GM18508 (cell line): ENCODE data around the gene STARD10.
"Not testable (repeated sequence)": the region's sequence is repeated elsewhere in the genome, so short reads cannot be mapped to it uniquely, and the experiment has no call there.

Source experiments
- ATAC-seq: cut with Tn5 transposase; IDR thresholded peaks from one replicate; pipeline ENCODE4 v1.9.1; 2021; ENCODE audit warnings: moderate number of reproducible peaks; ENCODE audit not compliant: insufficient read depth, unreplicated experiment

The STARD10 gene

DNA sequence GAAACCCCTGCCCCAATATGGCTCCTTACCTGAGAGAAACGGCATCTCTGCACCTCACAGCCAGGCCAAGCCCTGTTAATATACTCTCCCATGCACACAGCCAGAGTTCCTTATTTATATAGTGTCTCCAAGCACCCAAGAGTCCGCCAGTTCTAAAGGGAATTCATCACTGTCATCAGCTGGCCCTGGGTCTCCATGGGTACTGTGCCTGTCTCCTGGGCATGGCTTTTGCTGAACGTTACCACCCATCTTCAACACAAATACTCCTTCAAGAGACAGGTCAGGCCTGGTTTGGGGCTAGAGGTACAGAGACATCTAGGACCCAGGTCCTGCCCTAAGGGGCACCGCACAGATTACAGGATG, 18.7 kb upstream of the STARD10 start:
- no peak for ATAC-seq

DNA sequence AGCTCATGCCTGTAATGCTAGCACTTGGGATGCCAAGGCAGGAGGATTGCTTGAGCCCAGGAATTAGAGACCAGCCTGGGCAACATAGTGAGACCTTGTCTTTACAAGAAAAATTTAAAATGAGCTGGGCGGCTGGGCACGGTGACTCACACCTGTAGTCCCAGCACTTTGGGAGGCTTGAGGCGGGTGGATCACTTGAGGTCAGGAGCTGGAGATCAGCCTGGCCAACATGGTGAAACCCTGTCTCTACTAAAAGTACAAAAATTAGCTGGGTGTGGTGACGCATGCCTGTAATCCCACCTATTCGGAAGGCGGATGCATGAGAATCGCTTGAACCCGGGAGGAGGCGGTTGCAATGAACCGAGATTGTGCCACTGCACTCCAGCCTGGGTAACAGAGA, 17.8 kb upstream of the STARD10 start:
- ATAC-seq, result not testable (repeated sequence)

DNA sequence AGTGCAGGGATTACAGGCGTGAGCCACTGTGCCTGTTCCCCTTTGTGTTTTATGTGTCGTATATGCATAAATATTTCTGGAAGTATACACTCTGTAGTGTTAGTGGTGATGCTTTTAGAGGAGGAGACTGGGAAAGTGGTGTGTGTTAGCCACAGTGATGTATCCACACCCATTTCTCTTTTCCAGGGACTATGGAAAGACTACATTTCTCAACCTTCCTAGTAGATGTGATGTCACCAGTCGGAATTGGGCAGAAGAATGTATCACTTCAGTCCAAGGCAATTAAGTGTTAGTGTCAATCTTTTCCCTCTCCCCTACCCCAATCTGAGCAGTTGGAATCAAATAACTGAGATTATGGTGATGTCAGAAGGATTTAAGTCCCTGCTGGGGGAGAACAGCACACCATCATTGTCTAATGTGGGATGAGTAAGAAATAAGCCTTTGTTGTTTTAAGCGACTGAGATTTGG, 14.5 kb upstream of the STARD10 start:
- no peak for ATAC-seq

DNA sequence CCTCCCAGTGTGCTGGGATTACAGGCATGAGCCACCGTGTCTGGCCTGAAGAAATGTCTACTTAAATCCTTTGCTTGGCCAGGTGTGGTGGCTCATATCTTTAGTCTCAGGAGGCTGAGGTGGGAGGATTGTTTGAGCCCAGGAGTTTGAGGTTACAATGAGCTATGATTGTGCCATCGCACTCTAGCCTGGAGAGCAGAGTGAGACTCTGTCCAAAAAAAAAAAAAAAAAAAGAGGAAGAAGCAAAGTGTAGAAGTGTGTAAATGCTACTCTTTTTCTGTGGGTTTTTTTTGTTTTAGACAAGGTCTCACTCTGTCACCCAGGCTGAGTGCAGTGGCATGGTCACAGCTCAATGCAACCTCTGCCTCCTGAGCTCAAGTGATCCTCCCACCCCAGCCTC, 13.9 kb upstream of the STARD10 start:
- no peak for ATAC-seq

DNA sequence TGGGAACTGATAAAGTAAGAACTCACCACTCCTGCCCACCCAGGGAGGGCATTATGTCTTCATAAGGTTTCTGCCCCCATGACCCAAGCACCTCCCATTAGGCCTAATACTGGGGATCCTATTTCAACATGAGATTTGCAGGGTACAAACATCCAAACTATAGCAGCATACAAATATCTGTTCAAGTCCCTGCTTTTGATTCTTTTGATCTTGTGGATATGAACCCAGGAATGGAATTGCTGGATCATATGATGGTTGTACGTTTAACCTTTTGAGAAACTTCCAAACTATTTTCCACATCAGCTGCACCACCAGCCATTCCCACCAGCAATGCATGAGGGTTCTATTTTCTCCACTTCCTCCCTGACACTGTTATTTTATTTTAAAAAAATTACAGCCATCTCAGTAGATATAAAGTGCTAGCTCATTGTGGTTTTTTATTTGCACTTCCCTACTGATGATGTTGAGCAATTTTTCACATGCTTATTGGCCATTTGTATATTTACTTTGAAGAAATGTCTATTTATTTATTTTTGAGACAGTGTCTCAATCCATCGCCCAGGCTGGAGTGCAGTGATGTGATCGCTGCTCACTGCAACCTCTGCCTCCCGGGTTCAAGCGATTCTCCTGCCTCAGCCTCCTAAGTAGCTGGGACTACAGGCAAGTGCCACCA, 13.3 kb upstream of the STARD10 start:
- no peak for ATAC-seq

DNA sequence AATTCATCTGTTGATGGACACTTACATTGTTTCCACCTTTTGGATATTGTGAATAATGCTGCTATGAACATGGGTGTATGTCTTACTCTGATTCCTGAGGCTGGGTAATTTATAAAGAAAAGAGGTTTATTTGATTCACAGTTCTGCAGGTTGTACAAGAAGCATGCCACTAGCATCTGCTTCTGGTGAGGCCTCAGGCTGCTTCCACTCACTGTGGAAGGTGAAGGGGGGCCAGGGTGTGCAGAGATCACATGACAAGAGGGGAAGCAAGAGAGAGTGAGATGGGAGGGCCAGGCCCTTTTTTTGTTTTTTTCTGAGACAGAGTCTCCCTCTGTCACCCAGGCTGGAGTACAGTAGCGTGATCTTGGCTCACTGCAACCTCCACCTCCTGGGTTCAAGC, 12.5 kb upstream of the STARD10 start:
- ATAC-seq, result not testable (repeated sequence)

DNA sequence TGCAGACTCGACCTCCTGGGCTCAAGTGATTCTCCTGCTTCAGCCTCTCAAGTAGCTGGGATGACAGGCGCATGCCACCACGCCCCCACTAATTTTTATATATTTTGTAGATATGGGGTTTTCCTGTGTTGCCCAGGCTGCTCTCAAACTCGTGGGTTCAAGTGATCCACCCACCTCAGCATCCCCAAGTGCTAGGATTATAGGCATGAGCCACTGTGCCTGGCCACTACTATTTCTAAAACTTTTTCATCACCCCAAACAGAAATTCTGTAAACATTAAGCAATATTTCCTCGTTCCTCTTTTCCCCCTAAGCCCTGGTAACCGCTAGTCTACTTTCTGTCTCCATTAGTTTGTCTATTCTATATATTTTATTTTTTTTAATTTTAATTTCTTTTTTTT, 11.4 kb upstream of the STARD10 start:
- ATAC-seq, result no peak

DNA sequence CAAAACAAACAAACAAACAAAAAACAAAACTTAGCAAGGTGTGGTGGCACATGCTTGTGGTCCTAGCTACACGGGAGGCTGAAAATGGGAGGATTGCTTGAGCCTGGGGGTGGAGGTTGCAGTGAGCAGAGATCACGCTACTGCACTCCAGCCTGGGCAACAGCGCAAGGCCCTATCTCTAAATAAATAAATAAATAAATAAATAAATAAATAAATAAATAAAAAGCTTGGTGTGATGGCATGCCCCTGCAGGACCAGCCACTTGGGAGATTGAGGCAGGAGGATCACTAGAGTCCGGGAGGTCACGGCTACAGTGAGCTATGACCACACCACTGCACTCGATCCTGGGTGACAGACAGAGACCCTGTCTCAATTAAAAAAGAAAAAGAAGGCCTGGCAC, 9.0 kb upstream of the STARD10 start:
- ATAC-seq, result no peak

DNA sequence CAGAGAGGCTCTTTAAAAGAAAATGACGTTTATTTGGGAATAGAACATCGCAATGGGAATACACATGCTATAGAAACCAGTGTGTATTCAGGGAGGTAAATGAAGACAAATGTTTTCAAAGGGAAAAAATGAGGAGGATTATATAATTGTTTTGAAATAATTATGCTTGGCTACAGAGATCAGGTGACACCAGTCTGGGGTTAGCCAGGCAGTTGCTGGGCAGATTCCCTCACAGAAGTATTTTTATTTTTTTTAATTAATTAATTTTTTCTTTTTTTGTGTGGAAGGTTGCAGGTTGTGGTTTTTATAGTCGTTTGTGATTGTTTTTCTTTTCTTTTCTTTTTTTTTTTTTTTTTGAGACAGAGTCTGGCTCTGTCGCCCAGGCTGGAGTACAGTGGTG, 5.6 kb upstream of the STARD10 start:
- no peak for ATAC-seq

DNA sequence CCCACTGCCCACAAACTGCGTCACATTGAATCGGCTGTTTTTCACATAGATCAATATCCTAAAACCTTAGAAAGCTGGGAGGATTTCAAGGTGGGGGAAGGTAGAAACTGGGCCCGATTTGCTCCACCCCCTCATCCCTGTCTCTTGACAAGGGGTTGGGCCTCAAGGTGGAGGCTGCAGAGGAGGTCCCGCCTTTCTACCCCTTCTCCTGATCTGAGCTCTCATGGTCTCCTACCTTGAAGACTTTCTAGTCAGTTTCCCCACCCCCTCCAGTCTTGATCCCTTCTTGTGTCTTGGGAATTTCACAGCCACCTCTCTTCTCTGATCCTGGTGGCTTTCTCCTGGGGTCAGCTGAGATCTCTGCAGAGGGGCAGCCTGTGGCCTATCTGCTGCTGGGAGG, 4.5 kb upstream of the STARD10 start:
- ATAC-seq, result no peak

DNA sequence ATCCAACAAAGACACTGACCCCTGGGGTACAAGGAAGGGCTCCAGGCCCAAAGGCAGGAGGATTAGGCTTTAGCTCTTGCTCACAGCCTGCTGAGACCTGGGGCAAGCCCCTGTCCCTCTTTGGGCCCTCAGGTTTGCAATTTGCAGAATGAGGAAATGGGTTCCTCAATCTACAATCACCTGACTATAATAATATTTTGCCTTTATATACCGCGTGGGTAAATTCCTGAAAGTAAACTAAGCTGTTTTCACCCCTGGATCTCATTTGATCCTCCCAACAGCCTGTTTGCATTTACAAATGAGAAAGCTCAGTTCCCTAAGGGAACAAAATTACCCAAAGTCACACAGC, 797 bp downstream of the STARD10 start:
- no peak for ATAC-seq

DNA sequence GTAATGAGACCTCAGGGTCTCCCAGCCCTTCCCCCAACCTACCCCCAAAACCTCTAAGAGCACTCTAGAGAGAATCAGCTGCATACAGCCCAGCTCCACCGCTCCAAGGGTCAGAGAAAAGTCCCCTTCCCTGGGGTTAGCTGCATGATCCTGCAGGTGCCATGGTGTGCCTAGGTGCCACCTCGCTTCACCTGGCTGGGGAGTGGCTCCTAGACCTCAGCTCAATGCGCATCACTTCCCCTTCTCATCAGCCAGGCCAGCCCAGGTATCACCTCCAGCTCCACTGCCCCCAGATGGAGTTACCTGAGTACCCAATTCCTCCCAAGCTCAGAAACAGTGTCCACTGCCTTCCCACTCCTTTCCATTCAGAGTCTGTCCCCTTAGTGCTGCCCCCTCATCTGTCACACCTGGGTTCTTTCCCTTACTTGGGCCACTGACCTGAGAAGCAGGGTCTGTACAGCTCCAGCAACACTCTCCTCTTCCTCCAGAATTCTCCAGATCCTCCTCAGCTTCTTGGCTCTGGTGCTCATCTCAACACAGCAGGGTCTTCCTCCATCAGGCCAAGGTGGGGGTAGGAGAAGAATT, 1.3 kb downstream of the STARD10 start:
- ATAC-seq, result no peak

DNA sequence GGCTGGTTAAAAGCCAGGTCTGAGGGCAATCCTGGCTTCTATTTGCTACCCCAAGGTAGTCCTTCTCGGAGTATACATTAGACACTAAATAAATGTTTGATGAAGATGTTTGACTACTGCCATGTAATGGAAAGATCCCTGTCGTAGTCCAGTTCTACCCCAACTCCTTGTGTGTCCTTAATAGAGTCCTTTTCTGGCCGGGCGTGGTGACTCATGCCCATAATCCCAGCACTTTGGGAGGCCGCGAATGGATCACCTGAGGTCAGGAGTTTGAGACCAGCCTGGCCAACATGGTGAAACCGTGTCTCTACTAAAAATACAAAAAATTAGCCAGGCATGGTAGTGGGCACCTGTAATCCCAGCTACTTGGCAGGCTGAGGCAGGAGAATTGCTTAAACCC, 2.6 kb downstream of the STARD10 start:
- not testable (repeated sequence) for ATAC-seq

DNA sequence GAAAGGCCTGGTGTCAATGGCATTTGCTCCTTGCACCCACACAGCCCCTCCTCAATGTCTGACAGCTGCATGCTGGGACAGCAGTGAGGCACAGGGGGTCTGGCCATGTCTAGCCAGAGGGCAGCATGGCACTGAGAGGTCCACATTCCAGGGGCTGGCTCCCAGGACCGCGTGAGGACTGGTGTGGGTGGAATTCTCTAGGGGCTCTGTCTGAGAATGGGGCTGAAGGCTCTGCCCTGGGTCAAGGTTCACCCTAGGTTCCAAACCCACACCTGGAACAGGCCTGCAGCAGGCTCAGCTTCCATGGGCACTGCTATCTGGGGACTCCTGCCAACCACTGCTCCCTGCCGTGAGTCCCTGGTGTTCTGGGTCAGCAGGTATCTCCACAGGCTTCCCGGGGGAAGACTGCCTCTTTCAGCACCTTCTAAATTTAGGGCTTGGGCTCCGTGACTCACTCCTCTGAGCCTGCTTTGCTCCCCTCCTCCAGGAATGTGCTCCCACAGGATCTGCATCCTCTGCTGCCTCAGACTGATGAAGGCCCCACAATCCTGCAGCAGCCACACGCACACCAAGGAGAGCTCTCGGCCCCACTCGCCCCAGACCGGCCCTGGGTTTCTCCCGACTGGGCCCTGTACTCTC, 4.2 kb downstream of the STARD10 start:
- ATAC-seq, result no peak

DNA sequence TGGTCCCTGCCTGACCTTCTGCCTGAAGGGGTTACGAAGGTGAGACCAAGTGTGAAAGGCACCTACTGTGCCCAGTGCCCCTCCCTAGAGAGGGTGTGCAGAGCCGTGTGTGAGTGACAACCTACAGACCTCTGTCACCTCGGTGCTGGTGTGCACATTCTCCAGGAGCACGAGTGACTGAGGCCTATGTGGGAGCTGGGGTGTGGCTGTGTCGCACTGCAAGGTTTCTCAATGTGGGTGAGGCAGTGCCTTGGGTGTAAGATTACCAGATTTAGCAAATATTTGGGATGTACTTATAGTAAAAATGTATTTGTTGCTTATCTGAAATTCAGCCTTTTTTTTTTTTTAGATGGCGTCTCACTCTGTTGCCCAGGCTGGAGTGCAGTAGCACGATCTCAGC, 5.6 kb downstream of the STARD10 start:
- no peak for ATAC-seq

DNA sequence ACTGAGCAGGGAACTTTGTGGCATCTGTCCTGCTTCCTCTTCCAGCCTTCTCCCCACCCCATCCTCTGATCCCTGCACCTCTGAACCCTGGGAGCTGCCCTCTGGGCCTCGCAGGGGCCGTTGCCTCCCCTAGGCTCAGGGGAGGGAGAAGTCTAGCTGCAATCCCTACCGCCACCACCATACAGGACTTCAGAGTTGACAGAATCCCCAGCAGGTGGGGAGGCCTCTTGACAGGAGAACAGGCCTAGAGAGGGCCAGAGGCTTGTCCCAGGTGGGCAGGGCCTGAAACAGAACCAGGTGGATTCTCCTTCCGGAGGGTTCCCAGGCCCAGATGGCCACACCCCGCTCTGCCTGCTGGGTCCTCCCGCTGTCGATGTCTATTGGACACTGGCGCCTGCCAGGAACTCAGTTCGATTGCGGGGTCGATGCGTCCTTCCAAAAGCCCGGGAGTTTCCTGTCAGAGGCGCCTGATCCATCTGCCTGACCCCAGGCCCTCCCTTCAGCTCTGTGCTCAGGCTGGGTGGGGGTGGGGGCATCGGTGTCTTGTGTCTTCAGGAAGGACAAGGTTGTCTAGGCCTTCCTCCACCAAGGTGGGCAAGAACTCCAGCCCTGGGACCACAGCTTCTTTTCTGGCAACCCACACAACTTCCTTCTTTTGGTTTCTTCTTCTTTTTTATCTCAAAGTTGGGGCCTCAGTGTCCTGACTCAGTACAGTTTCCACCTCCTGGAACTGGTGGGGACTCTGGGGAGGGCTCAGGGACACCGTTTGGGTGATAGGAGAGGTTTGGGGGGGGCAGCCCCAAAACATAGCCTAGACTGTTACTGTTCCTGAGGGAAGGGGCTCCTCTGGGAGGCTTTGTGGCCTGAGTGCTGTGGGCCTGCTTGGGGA, 6.4 kb downstream of the STARD10 start:
- ATAC-seq, result no peak

DNA sequence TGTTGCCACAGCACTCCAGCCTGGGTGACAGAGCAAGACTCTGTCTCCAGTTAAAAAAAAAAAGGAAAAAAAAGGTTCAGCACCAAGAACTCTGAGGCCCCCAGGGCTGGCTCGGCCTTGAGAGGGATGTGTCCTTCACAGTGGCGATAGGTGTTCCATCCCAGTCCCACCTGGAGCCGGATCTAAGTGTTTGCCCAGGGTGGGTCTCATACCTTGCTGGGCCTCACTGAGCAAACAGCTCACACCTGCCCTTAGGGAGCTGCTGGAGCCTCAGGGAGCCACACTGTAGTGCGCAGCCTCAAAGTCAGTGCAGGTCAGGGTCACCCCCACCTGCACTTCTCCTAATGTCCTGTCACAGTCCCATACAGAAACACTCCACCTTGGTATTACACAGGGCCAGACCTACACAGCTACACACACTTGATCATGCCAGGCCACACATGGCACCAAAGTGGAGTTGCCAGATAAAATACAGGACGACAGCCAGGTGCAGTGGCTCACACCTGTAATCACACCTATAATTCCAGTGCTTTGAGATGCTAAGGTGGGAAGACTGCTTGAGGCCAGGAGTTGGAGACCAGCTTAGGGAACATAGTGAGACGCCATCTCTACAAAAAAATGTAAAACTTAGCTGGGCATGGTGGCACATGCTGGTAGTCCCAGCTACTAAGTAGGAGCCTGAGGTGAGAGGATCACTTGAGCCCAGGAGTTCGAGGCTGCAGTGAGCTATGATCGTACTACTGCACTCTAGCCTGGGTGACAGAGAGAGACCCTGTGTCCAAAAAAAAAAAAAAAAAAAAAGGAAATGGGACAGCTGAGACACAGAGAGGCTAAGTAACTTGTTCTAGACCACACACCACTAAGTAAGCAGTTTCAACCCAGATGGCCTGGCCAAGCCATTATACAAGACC, 7.3 kb downstream of the STARD10 start:
- ATAC-seq, result no peak

DNA sequence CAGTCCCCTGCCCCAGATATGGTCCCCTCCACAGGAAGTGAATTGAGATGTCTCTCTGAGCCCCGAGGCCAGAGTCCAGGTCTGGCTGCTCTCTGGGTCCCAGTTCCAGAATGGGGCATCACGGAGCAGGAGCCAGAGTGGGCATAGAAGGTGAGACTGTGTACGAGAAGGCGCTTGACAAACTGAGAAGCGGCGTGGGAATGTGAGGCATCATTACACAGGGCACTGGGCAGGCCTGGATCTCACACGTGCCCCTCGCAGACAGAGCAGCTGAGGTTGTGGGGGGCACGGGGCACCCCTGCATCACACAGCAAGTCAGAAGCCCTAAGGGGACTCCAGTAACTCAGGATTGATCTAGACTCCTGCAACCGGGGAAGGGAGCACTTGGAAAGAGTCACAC, 9.2 kb downstream of the STARD10 start:
- ATAC-seq, result no peak

DNA sequence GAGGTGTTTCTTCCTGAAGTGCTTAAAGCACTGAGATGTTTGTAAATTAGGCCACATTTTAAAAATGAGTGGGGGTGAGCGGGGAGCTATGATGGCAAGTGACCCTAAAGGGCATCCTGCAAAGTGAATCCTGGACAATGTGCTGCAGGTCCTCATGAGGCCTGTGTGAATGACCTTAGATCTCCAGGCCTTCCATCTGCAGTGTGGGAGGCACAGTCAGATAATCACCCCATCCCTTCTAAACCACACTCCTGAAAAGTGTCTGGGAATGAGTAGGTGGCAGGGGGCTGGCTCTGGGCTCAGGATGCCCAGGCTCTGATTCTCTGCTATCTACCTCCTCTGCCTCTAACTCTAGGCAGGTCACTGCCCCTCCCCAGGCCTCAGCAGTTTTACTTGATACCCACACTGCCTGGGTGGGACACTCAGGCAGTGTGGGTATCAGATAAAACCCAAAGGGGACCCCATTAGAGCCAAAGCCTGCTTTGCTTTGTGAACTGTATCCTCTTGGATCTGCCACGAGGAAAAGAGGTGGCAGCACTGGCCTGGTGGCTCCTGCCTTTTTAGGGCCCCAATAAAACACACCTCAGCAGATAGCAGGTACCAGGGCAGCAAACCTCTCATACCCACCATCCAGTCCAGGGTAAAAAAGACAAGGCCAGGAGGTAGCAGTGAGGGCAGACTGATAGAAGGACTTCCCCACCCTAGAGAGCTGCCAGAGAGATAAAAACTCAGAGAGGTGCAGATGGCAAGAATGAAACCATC, 10.5 kb downstream of the STARD10 start:
- ATAC-seq, result no peak
